Stimulated activated CD8-positive, alpha-beta memory T cell treated with anti-CD3 and anti-CD28 coated beads, Interleukin-15, amount 100 ng/mL, for 4 hours (primary cell): ENCODE results near the gene SEMA3A.

Experiments used
- DNase-seq, 2 donors: peaks; one replicate each; pipeline ENCODE4 v3.0.0-alpha.2; 2020; ENCODE audit warnings: low read depth in 2 of 2

The SEMA3A gene

DNA sequence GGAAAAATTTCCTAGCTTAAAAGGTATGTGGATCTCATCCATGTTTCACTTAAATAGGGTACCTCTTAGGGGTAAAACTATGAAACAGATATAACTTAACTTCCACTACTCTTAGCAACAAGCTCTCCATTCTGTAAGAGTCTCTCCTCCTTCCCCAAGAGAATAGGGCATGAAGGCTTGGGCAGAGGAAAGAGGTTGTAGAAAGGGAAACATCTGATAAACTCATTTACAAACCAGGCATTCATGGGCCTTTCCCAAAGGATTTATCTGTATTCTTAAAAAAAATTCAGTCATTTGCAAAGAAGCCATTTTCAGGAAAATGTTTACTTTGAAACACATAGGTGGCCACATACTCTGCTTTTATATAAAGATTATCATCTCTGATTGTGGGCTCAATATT, 82.7 kb downstream of the SEMA3A start:
- DNase-seq = no peak

DNA sequence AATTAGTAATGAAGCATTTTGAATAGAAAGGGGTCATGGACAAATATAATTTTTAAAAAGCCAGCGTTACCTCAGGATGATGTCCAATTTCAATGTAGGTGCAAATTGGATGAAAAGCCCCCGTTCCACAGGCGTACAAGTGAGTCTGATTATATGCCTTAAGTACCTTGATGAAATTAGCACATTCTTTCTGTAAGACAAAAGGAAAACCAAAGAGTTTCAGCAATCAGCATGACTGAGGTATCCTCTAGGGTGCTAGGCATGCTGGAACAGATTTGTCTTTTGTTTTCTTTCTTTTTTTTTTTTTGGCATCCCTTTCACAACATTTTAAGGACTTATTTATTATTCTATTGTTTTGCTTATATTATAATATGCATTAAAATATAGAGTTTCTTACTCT, 84.2 kb downstream of the SEMA3A start:
- DNase-seq = no peak

DNA sequence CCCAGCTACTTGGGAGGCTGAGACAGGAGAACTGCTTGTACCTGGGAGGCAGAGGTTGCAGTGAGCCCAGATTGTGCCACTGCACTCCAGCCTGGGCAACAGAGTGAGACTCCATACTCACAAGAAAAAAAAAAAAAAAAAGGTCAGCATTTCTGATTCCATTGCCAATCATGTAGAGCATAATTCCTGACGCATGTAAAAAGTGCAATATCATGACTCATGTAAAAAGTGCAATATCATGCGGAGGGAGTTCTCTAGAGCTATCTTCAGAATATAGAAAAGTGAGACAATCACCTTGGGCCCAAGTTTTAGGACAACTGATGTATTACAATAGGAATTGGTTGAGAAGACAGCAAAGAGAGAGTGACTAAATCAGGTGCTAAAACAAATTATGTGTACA, 85.8 kb downstream of the SEMA3A start:
- DNase-seq = no peak

DNA sequence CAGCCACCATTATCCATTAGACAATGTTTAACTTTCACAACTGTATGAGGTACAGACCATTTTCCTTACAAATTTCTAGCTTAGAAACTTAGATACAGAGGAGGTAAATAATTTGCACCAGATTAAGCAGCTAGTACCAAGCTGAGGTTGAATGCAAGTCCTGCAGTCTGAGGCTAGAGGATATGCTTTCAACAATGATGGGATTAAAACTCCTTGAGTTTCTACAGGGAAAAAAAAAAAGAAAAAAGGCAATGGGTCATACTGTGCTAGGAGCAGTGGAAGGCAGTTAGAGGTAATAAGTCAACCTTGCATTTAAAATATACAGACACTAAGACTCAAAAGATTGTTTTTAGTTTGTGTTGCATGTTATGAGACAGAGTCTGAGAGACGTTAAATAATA, 86.5 kb downstream of the SEMA3A start:
- no peak for DNase-seq

DNA sequence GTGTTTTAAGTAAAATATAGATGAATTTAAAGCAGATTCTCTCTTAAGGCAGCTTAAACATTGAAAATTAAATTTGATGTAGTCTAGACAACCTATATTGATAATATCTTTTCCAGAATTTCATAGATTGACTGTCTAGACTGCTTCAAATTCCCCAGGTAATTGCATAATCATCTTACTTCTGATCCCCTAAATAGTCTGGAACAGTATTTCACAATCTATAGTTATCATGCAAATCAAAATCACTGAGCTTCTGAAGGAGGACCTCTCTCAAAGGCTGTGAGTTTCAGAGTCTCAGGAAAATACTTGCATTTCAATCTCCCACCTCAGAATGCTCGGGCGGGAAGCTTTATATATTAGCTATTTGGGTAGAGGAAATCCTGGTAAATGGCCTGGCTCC, 87.3 kb downstream of the SEMA3A start:
- DNase-seq = no peak

DNA sequence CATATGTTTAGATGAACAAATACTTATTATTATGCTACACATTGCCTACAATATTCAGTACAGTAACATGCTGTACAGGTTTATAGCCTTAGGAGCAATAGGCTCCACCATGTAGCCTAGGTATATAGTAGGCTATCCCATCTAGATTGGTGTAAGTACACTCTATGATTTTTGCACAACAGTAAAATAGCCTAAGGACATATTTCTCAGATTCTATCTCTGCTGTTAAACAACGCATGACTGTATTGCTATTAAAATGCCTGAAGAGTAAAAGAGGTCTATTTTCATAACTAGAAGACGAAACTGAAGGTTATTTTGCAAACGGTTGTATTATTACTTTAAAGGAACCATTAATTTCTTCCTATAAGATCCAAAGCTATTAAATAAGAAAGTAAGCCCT, 88.3 kb downstream of the SEMA3A start:
- DNase-seq = no peak

DNA sequence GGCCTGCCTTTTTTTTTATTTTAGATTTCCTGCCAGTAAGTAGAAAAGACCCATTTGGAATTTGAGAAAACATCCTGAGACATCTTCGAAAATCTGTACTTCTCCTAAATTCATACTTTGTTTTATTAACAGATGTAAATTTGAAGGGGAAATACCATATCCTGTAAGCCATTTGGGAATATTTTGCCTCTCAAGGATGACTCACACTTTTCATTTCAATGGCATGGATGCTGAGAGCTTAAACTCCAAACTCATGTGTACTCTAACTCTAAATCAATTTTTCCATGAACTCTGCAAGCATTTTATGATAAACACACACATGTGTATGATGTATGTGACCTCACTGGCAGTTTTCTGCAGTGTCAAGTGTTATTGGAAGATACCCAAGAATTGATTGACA, 89.0 kb downstream of the SEMA3A start:
- no peak for DNase-seq

DNA sequence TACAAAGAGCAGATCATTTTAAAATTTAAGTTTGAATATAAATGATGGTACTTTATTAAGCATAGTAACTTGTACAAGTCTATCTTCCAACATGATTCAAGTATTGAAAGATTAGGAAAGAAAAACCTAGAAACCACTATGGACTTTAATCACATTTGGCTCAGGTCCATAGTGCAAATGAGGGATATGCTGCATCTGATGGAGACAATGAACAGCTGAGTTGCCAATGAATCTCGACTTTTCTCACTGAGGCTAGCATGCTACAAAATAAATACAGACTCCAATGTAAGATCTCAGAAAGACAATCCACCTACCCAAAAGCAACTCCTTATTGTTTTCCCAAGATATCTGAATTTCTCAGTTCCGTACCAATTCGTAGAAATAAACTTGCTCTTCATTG, 89.8 kb downstream of the SEMA3A start:
- DNase-seq = no peak

DNA sequence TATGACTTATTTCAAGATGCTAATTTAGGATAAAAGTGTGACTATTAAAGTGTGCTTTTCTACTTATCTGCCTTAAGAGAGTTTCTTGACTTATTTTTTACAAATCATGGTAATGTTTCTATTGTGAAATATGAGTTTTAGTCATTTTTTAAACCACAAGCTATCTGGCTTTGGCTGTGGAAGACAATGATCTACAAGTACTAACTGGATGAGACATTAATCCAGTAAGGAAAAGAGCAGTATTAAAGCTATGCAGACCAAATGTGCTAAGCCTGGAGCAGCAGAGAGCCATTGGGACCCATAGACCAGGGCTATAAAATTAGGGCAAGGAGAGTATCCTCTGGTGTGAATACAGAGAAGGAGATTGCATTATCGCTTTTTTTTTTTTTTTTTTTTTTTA, 92.4 kb downstream of the SEMA3A start:
- DNase-seq = no peak

DNA sequence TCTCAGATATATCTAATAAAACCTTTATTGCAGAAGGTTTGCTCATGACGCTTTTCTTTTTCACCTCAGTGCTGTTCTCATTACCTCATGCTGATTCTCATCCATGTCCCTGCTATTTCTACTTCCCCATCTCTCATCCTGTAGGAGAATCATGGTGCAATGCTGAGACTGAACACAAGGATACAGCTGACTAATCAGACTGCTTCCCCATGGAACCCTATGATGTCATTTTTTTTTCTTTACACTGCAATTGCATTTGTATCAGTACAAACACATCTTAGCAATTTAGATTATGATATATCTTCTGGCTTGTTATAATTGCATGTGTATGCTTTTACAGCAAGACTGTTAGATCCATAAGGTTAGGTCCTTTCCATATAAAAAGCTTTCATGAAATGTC, 93.7 kb downstream of the SEMA3A start:
- no peak for DNase-seq

DNA sequence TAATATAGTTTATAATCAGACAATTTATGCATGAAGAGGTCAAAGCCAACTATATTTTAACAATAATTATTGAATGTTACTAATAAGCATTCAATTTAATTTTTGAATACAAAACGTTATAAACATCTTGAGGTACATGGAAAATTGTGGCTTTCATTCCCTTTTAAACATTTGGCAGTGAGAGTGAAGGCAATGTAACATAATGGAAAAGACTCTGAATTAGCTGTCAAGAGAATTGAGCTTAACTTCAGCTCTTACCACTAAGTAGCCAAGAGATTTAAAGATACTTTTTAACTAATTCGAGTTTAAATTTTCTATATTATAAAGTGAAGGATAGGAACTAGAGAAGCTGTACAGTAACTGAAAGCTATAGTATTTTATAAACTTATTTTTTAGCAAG, 98.6 kb downstream of the SEMA3A start:
- no peak for DNase-seq

DNA sequence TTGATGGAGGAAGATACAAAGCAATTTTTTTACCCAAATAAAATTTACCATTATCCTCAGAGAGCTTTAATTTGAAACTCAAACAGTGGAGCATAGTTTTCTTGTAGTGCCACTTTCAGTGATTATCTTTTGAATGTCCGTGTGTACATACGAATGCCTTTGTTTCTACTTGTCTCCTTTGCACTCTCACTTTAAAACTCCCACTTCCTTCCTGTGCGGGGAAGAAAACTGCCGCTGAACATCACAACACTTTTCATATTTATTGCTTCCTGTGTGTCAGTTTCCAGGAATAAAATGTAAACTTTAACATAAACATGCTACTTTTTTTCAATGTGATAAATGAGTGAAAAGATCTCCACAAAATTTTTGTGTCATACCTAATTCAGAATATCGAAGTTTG, 102.4 kb downstream of the SEMA3A start:
- DNase-seq = no peak

DNA sequence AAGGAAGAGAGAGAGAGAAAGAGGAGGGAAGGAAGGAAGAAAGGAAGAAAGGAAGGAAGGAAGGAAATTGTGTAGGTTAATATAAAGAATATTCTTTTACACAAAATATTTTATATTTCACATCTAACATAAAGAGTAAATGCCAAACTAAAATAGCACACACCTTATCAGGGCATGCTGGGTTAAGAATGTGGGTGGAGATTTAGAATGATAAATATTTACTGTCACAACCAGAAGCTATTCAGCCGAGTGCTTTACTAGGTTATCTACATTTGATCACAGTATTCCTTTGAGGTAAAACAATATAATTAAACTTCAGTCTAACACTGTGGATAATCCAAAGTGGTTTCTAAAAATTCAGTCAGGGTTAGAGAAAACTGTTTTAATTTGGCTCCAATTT, 103.3 kb downstream of the SEMA3A start:
- DNase-seq = no peak

DNA sequence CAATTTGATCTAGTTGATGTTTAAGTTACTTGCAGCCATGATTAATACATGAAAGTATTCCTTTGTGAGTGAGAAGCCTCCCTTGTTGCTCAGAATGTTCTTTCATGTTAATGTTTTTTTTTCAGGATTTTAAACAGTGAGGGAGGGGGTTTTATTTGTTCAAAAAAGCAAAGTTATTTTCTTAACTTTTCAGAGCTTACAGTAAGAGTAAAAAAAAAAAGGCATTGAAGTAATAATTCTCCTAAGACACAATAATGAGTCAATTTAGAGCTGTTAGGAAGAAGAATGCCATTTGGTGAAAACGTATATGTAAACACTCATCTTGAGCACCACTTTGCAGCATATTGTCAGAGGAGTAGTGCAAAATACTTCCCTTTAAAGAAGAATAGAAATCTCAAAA, 105.8 kb downstream of the SEMA3A start:
- no peak for DNase-seq

DNA sequence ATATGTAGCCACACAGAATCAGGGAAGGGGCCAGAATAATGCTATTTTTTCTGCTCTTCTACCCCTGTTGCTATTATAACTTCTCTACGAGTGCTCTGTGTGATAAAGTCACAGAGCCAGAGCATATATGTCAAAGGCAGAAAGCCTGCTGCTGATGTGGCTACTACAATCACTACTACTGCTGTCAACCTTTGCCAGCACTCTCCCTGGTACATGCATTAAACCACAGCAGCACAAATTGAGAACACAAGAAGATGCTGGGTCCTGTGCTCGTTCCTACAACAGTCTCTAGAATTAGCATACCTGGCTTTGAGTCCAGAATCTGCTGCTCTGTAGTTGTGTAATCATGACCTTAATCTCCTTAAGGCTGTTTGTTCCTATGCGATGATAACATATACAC, 108.6 kb downstream of the SEMA3A start:
- no peak for DNase-seq

DNA sequence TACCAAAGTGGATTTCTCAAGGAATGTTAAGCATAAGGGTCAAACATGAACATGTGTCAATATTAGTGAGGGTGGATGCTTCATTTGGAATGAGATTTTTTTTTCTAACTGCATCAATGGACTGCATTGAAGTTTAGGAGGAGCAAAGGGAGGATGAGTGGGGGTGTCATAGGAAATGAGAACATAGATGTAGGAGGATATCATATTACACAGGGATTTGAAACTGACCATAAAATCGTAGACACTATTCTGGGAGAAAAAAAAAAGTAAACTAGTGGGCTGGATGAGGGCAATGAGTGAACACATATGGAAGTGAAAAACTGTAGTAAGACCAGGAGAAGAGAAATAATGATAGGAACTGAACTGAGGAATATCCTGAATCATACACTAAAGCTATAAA, 109.4 kb downstream of the SEMA3A start:
- no peak for DNase-seq

DNA sequence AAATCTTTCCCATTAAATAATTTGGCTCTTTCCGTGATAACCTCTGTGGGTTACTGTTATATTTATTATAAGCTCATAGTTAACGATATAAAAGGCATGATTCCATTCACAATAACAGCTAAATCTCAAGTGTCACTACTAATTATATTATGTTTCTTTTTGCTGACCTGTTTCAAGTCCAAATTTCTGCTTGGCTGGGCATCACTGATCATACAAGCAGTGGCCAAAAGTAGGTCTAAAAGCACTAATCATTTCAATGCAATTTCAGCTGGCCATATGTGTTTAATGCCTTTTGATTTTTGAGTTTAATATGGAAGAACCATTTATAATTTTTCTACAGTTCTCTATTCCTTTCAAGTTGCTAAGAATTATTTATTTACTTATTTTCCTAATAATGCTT, 110.7 kb downstream of the SEMA3A start:
- no peak for DNase-seq

DNA sequence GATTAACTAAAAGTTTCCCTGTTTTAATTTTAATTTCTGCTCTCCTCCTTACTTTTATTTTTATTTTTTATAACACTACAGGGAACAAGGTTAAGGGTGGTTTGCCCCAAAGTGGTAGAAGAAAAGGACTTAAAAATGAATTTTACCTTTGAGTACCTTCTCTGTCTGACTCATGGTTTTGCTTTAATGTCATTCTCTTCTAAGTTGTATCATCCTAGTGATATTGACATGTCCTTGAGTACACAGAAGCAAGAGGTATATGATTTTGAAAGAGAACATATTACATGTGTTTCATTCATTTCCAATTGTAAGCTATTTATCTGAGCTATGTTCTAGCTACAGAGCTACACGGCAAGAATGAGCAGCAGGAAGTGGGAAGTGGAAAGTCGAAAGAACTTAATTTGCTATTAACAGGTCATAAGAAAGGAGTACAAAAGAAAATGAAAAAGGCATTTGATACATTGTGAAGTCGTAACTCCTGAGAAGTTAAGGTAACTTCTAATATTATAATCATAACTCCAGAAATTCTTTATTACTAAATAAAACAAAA, 112.5 kb downstream of the SEMA3A start:
- DNase-seq = no peak

DNA sequence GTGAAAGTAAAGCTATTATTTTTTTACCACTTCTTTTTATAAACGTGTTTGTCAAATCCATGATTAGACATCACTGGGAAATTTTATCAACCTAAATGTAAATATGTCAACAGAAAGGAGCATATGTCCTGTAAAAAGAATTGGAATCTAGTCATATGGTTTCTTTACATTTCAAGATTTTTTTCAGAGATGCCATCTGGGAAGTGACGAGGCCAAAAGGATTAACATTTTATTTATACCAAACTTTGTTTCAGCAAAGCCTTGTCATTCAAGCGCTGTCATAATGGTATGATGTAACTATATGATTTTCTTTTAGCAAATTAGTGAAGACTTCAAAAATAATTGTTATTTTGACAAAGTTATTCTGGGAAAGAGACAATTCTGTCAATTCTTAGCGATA, 117.3 kb downstream of the SEMA3A start:
- no peak for DNase-seq

DNA sequence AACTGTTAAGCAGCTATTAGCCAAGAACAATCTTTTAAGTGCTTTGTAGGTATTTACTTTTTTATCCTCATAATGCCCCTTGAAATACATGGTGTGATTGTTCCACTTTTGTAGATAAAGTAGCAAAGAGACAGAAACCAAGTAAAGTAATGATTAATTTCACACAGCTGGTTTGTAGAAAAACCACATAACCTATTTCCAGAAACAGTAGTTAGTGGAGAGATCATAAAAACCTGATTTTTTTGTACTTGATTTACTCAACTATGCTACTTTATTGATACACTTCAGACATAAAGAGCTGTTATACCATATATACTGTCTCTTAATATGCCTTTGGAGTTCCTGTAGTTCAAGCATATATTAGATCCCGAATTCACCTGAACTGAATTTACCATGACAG, 118.4 kb downstream of the SEMA3A start:
- DNase-seq = no peak

DNA sequence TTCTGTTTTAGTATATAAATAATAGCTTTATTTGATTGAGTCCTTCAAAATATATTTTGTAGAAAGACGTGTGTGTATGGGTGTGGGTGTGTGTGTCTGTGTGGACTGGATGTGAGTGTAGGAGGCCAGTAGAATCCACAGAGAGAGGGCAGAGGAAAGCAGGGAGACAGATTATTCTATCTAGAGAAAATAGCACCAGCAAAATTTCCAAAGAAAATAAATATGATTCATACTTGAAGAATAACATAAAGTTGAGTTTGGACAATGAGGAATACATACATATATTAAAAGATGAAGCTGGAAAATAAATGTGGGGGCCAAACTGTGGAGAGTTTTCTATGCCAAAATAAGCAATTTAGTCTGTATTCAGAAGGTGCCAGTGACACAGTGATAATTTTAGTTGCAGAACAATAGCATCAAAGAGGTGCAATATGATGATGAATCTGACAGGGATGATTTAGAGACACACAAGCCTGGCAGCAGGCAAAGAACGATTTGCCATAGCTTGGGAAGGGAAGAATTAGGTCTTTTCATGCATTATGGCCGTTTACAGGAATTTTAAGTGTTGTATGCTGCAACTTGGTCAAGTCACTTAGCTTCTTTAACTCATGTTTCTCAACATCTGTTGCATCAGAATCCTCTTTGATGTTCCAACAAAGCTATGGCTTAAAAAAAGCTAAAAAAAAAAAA, 121.3 kb downstream of the SEMA3A start:
- DNase-seq = no peak

DNA sequence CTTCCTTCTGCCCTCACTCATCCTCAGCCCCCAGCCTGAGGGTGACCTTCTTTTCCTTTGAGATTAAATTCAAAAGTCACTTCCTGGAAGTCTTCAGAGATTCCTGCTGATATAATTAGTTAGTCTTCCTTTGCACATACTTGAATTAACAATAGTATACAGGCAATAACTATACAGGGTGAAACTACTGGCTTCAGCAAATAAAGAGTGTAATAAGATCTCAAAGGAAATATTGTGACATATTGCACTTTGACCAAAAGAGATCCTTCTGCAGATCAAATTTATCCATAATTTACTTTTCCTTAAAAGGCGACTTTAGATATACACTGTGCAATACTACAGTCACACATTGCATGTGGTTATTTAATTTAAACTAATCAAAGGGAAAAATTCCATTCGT, 123.8 kb downstream of the SEMA3A start:
- no peak for DNase-seq

DNA sequence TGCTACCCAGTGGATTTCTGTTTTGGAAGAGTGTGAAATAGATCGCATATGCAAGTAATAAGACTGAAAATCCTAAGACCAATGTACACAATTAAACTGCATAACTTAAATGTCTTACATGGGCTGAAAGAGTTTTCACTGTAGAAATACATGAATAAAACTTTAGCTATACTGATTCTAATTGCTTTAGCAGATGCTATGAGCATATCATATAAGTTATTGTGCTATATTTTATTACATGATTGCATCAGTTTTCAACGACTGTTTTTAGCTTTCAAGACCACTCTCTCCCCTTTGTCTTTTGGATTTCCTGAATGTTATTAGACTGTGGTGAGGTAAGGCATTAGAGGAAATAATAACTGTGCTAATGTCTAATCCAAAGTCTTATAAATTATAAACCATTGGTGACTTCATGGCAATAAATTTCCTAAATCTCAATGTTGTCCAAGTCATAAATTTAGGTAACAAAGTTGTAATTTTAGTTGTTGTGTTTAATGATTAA, 124.5 kb downstream of the SEMA3A start:
- no peak for DNase-seq

DNA sequence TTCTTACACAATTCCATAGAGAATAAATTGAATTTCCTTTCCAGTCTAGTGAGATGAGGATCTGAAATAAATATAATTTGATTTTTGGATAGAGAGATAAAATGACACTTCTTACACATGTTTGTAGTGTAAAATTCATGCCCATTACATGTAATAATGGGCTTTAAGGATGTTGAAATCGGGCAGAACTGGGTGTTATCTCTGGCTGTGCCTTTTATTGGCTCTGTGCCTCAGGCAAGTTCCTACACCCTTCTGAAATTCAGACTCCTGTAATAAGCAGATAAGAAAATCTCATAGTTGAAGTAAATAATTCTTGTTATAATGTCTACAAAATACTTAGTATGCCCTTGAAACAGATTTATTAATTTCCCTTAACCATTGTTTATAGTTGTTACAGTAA, 125.6 kb downstream of the SEMA3A start:
- no peak for DNase-seq
